ENCODE results near the gene ZNF275.
A peak's percentile ranks its signal among the peaks of the same experiment; 100 is the strongest.
"Not testable (repeated sequence)": the region's sequence is repeated elsewhere in the genome, so short reads cannot be mapped to it uniquely, and the experiment has no call there.

ZNF275 gene

DNA sequence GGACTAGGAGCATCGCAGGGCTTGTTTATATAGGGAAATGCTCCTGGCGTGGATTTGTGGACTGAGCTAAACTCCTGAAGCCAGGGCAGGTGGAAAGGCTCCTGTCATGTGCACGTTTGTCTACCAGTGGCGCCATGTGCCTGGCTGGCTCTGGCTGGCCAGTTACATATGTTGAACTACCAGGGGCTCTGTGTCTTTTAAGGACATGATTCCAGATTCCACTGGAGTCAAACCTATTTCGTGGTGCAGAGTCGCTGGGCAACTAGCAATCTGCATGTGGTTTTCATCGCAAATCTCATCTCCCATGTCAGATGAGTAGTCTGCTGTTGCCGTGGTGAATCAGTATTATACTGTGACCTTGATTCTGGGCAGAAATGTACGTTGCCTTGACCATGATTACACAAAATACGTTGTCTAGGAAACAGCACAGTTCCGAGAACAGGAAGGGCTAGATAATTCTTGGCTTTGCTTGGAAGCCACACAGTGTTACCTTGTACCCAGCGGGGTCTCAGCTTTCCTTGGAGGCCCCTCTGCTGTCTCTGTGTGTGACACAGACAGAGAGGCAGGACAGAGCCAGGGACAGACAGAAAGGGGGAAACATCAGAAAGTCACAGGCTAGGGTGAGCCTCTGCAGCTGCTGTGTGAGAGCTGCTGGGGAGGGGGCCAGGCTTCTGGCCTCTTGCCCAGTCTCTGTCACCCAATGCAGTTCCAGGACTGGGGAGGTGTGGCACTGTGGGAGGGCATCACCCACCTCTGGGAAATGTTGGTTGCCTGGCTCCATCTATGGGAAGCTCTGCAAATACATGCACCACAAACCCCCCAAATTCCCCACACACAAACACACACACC is 48.0 kb downstream of the ZNF275 start:
- DNase-seq (ENCODE audit: low read depth) = peak; percentile 17
- no peak for TF ChIP-seq CTCF (IDR thresholded peaks at IDR 0.05; ENCODE audit: insufficient read depth, low read depth, low read length, missing control alignments)
- no peak overlapping the region for H3K4me3 ChIP-seq (ENCODE audit: low read depth, low read length)

GRCh38 chrX:153382563-153383482 is 48.9 kb downstream of the ZNF275 start:
- no peak for DNase-seq (ENCODE audit: low read depth)
- no peak for TF ChIP-seq CTCF (IDR thresholded peaks at IDR 0.05; ENCODE audit: insufficient read depth, low read depth, low read length, missing control alignments)
- H3K4me3 ChIP-seq (ENCODE audit: low read depth, low read length) = no peak overlapping the region

GRCh38 chrX:153384390-153384789 is 50.4 kb downstream of the ZNF275 start:
- no peak for TF ChIP-seq CTCF (IDR thresholded peaks at IDR 0.05; ENCODE audit: insufficient read depth, low read depth, low read length, missing control alignments)
- no peak for DNase-seq (ENCODE audit: low read depth)
- no peak overlapping the region for H3K4me3 ChIP-seq (ENCODE audit: low read depth, low read length)

GRCh38 chrX:153384973-153385372 is 51.0 kb downstream of the ZNF275 start:
- H3K4me3 ChIP-seq (ENCODE audit: low read depth, low read length); DNase-seq (ENCODE audit: low read depth): not testable (repeated sequence)

GRCh38 chrX:153386097-153386496 is 52.1 kb downstream of the ZNF275 start:
- H3K4me3 ChIP-seq (ENCODE audit: low read depth, low read length) = no peak overlapping the region
- TF ChIP-seq CTCF (IDR thresholded peaks at IDR 0.05; ENCODE audit: insufficient read depth, low read depth, low read length, missing control alignments) = no peak
- DNase-seq (ENCODE audit: low read depth) = no peak

GRCh38 chrX:153387345-153387744 is 53.4 kb downstream of the ZNF275 start:
- no peak overlapping the region for H3K4me3 ChIP-seq (ENCODE audit: low read depth, low read length)
- no peak for TF ChIP-seq CTCF (IDR thresholded peaks at IDR 0.05; ENCODE audit: insufficient read depth, low read depth, low read length, missing control alignments)

More at GRCh38 chrX:153387345-153387744, 53.4 kb downstream of the ZNF275 start:
- no peak for DNase-seq (ENCODE audit: low read depth)

Data from GM12865 (cell line).